Ammon's horn (tissue), 1 donor: ENCODE measurements around the gene ZNF282.

Experiments used
- DNase-seq: peaks from one replicate; pipeline ENCODE4 v3.0.0-alpha.2; 2016; ENCODE audit warnings: low spot score

The ZNF282 gene

DNA sequence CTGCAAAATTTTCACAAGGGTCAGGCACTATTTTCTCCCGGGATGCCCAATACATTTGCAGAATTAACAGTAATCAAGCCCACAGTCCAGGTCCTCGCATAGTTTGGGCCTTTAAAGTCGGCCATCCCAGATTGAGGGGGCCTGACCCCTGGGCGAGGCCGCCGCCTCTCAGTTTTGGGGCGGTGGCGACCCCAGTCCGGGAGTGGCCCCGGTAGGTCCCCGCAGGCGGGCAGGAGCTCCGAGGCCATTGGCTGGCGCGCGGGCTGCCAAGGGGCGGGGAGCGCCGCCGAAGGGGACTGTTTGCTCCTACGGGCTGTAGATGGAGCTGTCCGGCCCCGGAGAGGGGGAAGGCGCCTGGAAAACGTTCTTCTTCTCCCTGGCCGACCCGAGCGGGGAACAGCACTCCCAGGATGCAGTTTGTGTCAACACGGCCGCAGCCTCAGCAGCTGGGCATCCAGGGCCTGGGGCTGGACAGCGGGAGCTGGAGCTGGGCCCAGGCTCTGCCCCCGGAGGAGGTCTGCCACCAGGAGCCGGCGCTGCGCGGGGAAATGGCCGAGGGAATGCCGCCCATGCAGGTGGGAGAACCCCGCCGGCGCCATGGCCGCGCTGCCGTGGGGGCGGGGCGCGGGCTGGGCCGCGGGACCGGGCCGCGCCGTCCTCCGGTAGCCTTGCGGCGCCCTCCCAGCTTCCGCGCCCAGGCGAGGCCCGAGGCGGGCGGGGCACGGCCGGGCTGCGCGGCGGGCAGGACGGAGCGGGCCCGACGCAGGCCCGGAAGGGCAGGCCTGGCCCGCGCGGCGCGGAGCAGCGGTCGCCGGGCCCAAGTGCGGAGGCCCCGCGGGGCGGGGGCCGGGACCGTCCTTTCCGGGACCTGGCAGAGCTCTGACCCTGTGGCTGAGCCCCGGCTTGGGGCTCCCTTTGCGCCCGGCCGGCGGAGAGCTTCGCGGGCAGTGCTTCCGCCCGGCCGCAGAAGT is at the start of gene ZNF282:
Gene ZNF282 (plus strand): TSS at position 367 of the 971 bp plus-strand sequence. CDS start 44 bp downstream, at position 411.
- DNase-seq = peak; percentile 93

- DNase-seq = peak; percentile 78
Observed at GRCh38 chr7:149147072-149147751, 48.1 kb upstream of the ZNF282 start, which contains the start of gene ZNF398. ZNF398 (plus strand) TSS chr7:149147453; CDS start chr7:149147743, 290 bp downstream.

DNA sequence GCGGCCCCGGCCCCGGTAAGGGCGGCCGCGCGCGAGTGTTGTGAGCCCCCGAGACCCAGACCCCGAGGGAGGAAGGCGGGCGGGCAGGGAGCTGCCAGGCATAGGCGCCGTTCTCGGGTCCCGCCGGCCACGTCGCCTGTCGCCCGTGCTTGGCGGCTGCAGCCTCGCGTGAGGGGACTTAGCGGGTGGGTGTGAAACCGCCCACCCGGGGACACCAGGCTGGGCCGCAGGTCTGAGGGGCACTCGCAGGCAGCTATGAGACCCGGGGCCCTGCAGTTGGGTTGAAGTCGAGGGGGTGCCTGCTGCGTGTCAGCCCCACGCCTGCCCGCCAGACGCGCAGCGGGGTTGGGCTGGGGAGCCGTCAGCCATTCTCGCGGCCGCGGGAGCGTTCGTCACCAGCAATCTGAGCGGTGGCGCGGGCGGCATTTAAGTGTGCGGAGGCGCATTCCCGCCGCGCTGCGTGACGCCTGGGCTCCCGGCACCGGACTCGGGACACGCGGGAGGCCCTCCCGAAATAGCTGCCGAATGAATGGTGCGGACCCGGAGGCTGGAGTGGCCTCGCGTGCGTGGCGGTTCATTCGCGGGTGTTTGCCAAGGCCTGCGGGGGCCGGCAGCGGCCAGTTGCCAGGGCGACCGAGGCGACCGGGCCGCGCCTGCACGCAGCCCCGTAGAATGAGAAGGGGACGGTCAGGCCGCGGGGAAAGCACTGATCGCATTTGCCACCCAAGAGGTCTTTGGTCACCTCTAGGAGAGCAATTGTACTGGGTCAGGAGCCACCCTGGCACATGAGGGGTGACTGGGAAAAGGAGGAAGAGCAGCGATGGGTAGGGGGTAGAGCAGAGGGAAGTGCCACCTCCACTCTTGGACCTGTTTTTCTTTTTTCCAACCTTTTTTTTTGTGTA is 47.3 kb upstream of the ZNF282 start:
- DNase-seq = peak; percentile 68

- no peak for DNase-seq
Observed at GRCh38 chr7:149150981-149151380, 44.4 kb upstream of the ZNF282 start.

GRCh38 chr7:149153346-149153745 is 42.0 kb upstream of the ZNF282 start:
- DNase-seq = no peak

DNA sequence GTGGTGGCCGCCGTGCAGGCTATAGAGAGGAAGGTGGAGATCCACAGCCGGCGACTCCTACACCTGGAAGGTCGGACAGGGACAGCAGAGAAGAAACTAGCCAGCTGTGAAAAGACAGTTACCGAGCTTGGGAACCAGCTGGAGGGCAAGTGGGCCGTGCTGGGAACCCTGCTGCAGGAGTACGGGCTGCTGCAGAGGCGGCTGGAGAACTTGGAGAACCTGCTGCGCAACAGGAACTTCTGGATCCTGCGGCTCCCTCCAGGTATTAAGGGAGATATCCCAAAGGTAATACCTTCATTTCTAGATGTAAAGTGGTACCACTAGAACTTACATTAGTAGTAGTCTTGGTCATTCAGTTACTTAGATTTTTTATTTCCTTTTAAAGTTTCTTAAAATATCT is 41.3 kb upstream of the ZNF282 start:
- DNase-seq = no peak

GRCh38 chr7:149156898-149157297 is 38.4 kb upstream of the ZNF282 start:
- no peak for DNase-seq

DNA sequence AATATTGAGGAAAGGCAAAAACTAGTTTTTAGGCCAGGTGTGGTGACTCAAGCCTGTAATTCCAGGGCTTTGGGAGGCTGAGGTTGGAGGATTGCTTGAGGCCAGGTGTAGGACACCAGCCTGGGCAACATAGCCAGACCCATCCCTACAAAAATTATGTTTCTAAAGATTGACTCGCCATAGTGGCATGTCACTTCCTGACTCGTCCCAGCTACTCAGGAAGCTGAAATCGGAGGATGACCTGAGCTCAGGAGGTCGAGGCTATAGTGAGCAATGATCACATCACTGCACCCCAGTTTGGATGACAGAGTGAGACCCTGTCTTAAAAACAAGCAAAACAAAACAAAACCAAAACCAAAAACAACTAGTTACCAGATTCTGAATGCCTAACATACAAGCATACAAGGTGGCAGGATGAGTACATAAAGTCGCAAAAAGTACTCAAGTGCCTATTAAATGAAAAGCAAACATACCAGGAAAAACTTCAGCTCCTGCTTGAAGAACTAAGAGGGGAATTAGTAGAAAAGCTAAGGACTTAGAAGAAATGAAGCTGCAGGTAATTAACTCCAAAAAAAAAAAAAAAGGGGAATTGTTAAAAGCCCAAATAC is 34.0 kb upstream of the ZNF282 start:
- DNase-seq = no peak

- no peak for DNase-seq
Observed at GRCh38 chr7:149166142-149166541, 29.2 kb upstream of the ZNF282 start.

- no peak for DNase-seq
Observed at GRCh38 chr7:149166630-149167352, 28.6 kb upstream of the ZNF282 start.

DNA sequence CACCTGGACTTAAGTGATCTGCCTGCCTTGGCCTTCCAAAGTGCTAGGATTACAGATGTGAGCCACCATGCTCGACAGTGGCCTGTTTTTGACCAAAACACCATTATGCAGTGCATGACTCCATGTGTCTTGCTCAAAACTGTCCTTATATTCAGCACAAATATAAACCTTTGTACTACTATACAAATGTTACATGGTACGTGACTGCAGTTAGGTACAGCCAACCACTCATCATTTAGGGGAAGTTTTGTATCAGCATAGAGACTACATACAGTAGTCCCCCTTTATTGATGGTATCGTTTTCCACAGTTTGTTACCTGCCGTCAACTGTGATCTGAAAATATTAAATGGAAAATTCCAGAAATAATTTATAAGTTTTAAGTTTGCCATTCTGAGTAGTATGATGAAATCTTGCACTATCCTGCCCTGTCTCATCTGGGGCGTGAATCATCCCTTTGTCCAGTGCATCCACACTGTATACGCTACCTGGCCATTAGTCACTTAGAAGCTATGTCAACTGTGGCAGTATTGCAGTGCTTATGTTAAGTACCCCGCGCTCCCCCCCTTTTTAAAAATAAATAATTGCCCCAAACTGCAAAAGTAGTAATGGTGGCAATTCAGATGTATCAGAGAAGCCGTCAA is 23.3 kb upstream of the ZNF282 start:
- no peak for DNase-seq

- DNase-seq = no peak
Observed at GRCh38 chr7:149172534-149172920, 22.8 kb upstream of the ZNF282 start.

DNA sequence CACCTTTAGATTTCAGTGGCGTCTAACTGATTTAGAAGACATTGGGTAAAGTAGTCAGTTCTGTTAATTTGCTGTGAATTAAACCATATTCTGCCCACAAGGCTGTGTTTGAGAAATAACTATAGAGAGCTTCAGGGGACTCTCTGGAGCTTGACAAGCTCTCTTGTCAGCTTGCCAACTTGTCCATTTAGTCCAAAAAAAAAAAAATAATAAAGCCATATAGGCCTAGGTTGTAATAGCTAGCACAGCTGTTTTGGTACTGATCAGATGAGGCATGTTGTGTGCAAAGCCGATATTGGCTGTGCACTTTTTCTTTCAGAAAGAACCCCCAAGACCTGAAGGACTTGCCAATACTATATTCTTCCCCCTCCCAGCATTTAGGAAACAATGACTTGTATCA is 20.2 kb upstream of the ZNF282 start:
- DNase-seq = no peak

GRCh38 chr7:149179241-149179640 is 16.1 kb upstream of the ZNF282 start:
- DNase-seq = no peak

DNA sequence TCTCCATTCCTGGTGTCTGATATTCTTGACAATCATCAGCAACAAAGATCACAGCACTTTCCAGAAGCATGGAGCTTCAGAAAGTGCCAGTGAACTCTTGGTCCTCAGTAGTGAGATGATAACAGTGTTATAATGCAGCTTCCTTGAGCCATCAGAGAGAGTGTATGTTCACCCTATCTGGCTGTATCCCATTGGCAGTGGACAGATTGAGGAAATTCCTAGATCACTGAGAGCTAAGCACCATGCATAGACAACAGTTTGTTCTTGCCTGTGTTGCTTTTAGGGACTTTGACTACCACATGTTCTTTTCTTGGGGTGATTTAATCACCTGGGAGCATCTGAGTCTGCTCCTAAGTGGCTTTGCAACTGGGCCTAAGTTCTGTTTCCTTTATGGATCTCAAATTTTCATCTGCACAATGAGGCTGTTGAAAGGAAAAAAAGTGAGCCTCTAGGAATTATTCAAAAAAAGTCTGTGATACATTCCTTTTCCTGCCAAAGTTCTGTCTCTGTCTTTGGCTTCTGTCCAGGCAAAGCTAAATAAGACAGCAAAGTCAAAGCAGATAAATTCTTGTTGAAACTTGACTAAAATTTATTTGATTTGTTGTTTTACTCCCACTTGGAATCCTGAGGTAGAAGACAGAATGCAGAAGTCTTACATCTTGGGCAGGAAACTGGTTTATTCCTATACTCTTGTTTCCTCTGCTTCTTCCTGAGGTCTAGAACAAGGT is 14.5 kb upstream of the ZNF282 start:
- DNase-seq = no peak

- no peak for DNase-seq
Observed at GRCh38 chr7:149181450-149181790, 13.9 kb upstream of the ZNF282 start.

- no peak for DNase-seq
Observed at GRCh38 chr7:149184274-149184673, 11.1 kb upstream of the ZNF282 start.

GRCh38 chr7:149188213-149188612 is 7.1 kb upstream of the ZNF282 start:
- DNase-seq = no peak

DNA sequence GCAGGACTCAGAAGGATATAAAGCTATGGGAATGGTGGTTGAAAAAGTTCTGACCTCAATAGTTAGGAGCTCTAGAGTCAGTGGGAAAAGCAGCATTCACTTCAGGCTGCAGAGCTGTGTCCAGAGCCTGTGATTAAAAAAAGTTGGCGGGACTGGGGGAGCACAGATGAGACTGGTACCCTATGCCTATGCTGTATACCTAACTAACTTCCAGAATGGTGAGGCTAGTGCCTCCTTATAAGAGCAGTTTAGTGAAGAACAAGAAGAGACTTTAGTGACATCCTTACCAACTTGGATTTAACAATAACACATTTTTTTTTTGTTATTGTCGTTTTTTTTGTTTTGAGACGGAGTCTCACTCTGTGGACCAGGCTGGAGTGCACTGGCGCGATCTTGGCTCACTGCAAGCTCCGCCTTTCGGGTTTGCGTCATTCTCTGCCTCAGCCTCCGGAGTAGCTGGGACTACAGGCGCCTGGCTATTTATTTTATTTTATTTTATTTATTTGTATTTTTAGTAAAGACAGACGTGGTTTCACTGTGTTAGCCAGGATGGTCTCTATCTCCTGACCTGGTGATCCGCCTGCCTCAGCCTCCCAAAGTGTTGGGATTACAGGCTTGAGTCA is 6.6 kb upstream of the ZNF282 start:
- no peak for DNase-seq
